ENCODE results near the gene NASP. TPM values are rescaled to one million over a fixed set of nuclear protein-coding genes. Genes with fewer than 3 reads are reported as not detected.

The NASP gene
- total and polyA plus RNA-seq, 5 donors, result 43.7 to 89.8 (median 49.3) TPM

DNA sequence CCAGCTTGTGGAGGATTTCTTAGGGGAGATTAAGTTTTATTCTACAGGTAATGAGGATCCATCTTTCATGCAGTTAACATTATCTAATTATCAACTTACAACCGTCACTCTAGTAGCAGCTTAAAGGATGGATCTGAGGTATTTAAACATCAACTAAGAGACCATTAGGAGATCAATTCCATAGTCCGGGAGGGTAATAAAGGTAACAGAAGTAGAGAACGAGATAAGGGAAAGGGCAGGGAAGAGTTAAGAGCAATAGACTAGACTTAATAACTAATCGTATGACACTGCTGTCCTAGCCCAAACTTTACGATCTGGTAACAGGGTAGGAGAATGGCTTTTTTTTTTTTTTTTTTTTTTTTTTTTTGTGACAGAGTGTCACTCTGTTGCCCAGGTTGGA lies 59.5 kb downstream of the NASP start:
- intact Hi-C loops (cut with DNase I), result loop anchor here in 1 of 4 donors (5.0 kb wide), 1 partner anchor 51 kb away; no protein-coding TSS in a partner anchor
- WGBS, result 81% methylated on average over 5 of the region's 5 CpGs
- no peak overlapping the region for H3K27ac ChIP-seq (ENCODE audit: low read length)

GRCh38 chr1:45643978-45644377 lies 60.1 kb downstream of the NASP start:
- DNase-seq, result no peak
- Histone ChIP-seq H3K9me3 (ENCODE audit: control insufficient read depth, low read length) (no peaks in the 10 kb centered on the region), H3K27ac (ENCODE audit: low read length) (no peak overlapping the region), H3K4me3 (ENCODE audit: low read length) (no peak overlapping the region), H3K4me1 (ENCODE audit: control insufficient read depth, insufficient read depth, low read length) (peaks cover 6% of the 10 kb centered on the region), H3K27me3 (ENCODE audit: control insufficient read depth, insufficient read depth) (no peaks in the 10 kb centered on the region)
- intact Hi-C loops (cut with DNase I), result loop anchor here in 1 of 4 donors (5.0 kb wide), 1 partner anchor 52 kb away; no protein-coding TSS in a partner anchor
- no peak for ATAC-seq

More for the DNA sequence above, 59.5 kb downstream of the NASP start:
- no peak for ATAC-seq
- Histone ChIP-seq H3K9me3 (ENCODE audit: control insufficient read depth, low read length) (no peaks in the 10 kb centered on the region), H3K4me1 (ENCODE audit: control insufficient read depth, insufficient read depth, low read length) (peaks cover 6% of the 10 kb centered on the region), H3K27me3 (ENCODE audit: control insufficient read depth, insufficient read depth) (no peaks in the 10 kb centered on the region), H3K4me3 (ENCODE audit: low read length) (no peak overlapping the region)
- DNase-seq, result no peak

DNA sequence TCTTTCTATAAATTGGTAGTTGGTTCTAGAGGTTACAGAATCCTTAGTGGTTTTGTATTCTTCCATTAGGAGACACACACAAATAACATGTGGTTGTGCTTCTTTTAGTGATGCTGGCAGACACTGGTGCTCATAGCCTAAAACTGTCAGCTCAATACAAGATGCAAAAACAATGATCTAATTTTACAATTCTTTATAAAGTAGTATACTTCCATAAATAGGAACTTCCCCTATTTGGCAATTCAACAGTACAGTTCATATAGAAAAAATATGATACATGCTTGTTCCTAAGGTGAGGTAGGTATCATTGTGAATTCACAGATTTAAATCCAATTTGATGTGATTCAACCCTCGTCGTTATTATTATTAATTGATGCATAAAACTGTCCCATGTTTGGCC lies 60.8 kb downstream of the NASP start:
- H3K9me3 ChIP-seq (ENCODE audit: control insufficient read depth, low read length), result no peaks in the 10 kb centered on the region
- H3K27ac ChIP-seq (ENCODE audit: low read length), result no peak overlapping the region
- no peaks in the 10 kb centered on the region for H3K27me3 ChIP-seq (ENCODE audit: control insufficient read depth, insufficient read depth)
- intact Hi-C loops (cut with DNase I), result loop anchor here in 1 of 4 donors (5.0 kb wide), 1 partner anchor 52 kb away; no protein-coding TSS in a partner anchor
- no peak overlapping the region for H3K4me3 ChIP-seq (ENCODE audit: low read length)
- WGBS, result 89% methylated on average over 2 of the region's 2 CpGs
- ATAC-seq, result no peak
- DNase-seq, result no peak
- H3K4me1 ChIP-seq (ENCODE audit: control insufficient read depth, insufficient read depth, low read length), result peaks cover 6% of the 10 kb centered on the region

DNA sequence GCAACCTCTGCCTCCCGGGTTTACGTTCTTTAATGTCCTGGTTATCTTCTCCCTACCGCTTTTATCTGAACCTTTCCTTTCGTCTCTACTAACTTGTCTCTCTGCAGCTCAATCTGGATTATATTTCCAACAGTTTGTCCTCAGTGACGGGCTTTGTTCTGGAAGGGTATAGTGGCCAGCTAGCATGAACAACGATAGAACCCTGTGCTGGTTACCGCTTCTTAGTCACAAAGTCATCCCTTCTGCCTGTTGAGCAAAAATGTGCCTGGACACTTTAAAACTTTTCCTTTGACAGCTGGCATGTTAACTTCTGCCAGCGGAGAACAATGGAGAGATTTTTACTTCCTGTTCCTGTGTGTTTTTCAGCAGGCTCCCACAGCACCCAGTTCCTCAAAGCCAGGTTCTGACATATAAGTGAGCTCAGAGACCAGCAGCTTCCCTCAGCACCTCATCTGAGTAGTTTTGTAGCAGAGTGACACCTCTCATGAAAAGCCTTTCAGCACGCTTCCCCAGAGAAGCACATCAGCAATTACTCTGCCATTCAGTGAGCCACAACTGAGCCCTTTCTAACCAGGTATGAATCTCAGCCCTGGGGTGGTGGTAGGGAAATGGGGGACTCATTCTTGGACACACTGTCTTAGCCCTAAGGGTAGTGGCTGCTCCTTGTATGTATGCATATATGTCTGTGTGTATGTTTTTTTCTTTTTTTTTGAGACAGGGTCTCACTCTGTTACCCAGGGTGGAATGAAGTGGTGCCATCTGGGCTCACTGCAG lies 63.6 kb downstream of the NASP start:
- Histone ChIP-seq H3K27ac (ENCODE audit: low read length) (peak overlapping the region; percentile 1), H3K4me3 (ENCODE audit: low read length) (no peak overlapping the region), H3K27me3 (ENCODE audit: control insufficient read depth, insufficient read depth) (no peaks in the 10 kb centered on the region), H3K4me1 (ENCODE audit: control insufficient read depth, insufficient read depth, low read length) (peaks cover 6% of the 10 kb centered on the region), H3K9me3 (ENCODE audit: control insufficient read depth, low read length) (no peaks in the 10 kb centered on the region)
- ATAC-seq (peak; percentile 50 to 74), DNase-seq (no peak)
- WGBS, result 51% methylated on average over 9 of the region's 9 CpGs
- intact Hi-C loops (cut with DNase I), result no loop called here

- Histone ChIP-seq H3K4me3 (ENCODE audit: low read length) (no peak overlapping the region), H3K27ac (ENCODE audit: low read length) (no peak overlapping the region), H3K27me3 (ENCODE audit: control insufficient read depth, insufficient read depth) (no peaks in the 10 kb centered on the region), H3K4me1 (ENCODE audit: control insufficient read depth, insufficient read depth, low read length) (no peaks in the 10 kb centered on the region), H3K9me3 (ENCODE audit: control insufficient read depth, low read length) (no peaks in the 10 kb centered on the region)
- 94% methylated on average over 12 of the region's 12 CpGs for WGBS
- no peak for DNase-seq
- no peak for ATAC-seq
- intact Hi-C loops (cut with DNase I), result no loop called here
These were observed 70.9 kb downstream of the NASP start for GRCh38 chr1:45654540-45655280.

GRCh38 chr1:45656573-45657226 lies 72.9 kb downstream of the NASP start:
- no peak for DNase-seq
- Histone ChIP-seq H3K9me3 (ENCODE audit: control insufficient read depth, low read length) (no peaks in the 10 kb centered on the region), H3K4me1 (ENCODE audit: control insufficient read depth, insufficient read depth, low read length) (no peaks in the 10 kb centered on the region), H3K4me3 (ENCODE audit: low read length) (no peak overlapping the region), H3K27me3 (ENCODE audit: control insufficient read depth, insufficient read depth) (no peaks in the 10 kb centered on the region), H3K27ac (ENCODE audit: low read length) (no peak overlapping the region)
- 97% methylated on average over 3 of the region's 3 CpGs for WGBS
- intact Hi-C loops (cut with DNase I), result no loop called here
- ATAC-seq, result no peak

GRCh38 chr1:45658171-45658570 lies 74.3 kb downstream of the NASP start:
- no peak overlapping the region for H3K27ac ChIP-seq (ENCODE audit: low read length)
- no peak overlapping the region for H3K4me3 ChIP-seq (ENCODE audit: low read length)
- no peak for ATAC-seq
- no peaks in the 10 kb centered on the region for H3K9me3 ChIP-seq (ENCODE audit: control insufficient read depth, low read length)
- 72% methylated on average over 2 of the region's 2 CpGs for WGBS
- no peaks in the 10 kb centered on the region for H3K27me3 ChIP-seq (ENCODE audit: control insufficient read depth, insufficient read depth)
- H3K4me1 ChIP-seq (ENCODE audit: control insufficient read depth, insufficient read depth, low read length), result peaks cover 2% of the 10 kb centered on the region
- DNase-seq, result no peak
- intact Hi-C loops (cut with DNase I), result no loop called here

DNA sequence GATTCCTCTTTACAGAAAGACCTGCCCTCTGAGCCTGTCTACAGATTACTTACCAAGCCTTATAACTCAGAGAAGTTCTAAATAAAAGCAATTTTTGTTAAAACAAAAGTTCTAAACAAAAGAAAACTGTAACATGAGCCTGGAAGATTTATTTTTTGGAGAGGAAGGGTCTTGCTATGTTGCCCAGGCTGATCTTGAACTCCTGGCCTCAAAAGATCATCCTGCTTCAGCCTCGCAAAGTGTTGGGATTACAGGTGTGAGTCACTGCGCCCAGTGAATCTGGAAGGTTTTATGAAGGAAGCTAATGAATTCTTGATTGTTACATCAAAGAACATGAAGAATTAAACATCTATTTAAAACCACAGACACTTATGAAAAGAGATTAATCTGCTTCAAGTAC lies 75.4 kb downstream of the NASP start:
- 98% methylated on average over 2 of the region's 2 CpGs for WGBS
- Histone ChIP-seq H3K4me3 (ENCODE audit: low read length) (no peak overlapping the region), H3K9me3 (ENCODE audit: control insufficient read depth, low read length) (no peaks in the 10 kb centered on the region), H3K4me1 (ENCODE audit: control insufficient read depth, insufficient read depth, low read length) (peaks cover 2% of the 10 kb centered on the region), H3K27ac (ENCODE audit: low read length) (no peak overlapping the region), H3K27me3 (ENCODE audit: control insufficient read depth, insufficient read depth) (no peaks in the 10 kb centered on the region)
- no peak for ATAC-seq
- DNase-seq, result no peak
- intact Hi-C loops (cut with DNase I), result no loop called here

DNA sequence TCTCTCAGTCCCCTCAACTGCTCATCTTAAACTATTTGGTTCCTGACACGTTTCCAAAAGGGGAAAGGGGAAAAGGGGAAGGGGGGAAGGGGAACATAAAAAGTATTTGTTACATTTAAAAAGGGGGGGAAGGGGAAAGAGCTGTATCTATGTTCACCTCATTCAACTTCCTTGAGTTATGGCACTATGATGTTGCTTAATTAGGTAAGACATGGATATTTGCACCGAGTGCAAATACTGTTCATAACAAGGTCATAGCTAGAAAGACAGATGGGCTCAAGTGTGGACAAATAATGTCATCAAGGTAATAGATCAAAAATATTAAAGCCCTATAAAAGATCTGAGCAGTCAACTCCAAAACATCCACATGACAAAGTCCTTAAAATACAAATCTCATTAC lies 76.5 kb downstream of the NASP start:
- ATAC-seq (no peak), DNase-seq (no peak)
- Histone ChIP-seq H3K4me1 (ENCODE audit: control insufficient read depth, insufficient read depth, low read length) (peaks cover 2% of the 10 kb centered on the region), H3K27me3 (ENCODE audit: control insufficient read depth, insufficient read depth) (no peaks in the 10 kb centered on the region), H3K9me3 (ENCODE audit: control insufficient read depth, low read length) (no peaks in the 10 kb centered on the region), H3K4me3 (ENCODE audit: low read length) (no peak overlapping the region), H3K27ac (ENCODE audit: low read length) (no peak overlapping the region)
- intact Hi-C loops (cut with DNase I), result no loop called here
- WGBS, result 62% methylated on average over 2 of the region's 2 CpGs

DNA sequence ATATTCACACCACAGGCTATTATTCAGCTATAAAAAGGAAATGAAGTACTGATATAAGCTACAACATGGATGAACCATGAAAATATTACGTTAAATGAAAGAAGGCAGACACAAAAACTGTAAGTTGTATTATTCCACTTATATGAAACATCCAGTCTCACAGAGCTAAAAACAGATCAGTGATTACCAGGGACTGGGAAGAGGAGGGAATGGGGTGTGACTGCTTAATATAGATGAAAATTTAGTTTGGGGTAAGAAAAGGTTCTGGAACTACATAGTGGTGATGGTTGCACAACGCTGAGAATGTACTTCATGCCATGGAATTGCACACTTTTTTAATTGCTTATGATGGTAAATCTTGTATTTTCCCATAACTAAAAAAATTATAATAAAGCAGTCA lies 83.0 kb downstream of the NASP start:
- Histone ChIP-seq H3K4me1 (ENCODE audit: control insufficient read depth, insufficient read depth, low read length) (peaks cover 10% of the 10 kb centered on the region), H3K9me3 (ENCODE audit: control insufficient read depth, low read length) (no peaks in the 10 kb centered on the region), H3K4me3 (ENCODE audit: low read length) (no peak overlapping the region), H3K27me3 (ENCODE audit: control insufficient read depth, insufficient read depth) (no peaks in the 10 kb centered on the region), H3K27ac (ENCODE audit: low read length) (no peak overlapping the region)
- DNase-seq (no peak), ATAC-seq (no peak)
- 62% methylated on average over 2 of the region's 2 CpGs for WGBS
- intact Hi-C loops (cut with DNase I), result no loop called here
